Brain microvascular endothelial cell (primary cell): ENCODE results near the gene RRH.
"Not testable (repeated sequence)": the region's sequence is repeated elsewhere in the genome, so short reads cannot be mapped to it uniquely, and the experiment has no call there.

Experiments used
- DNase-seq: peaks from one replicate; pipeline ENCODE4 v3.0.0-alpha.2; 2020
- H3K27ac ChIP-seq: fragments of 250-450 bp; sonication (Bioruptor Pico); 2 replicates; pipeline ENCODE4 v1.5.1; 2020; ENCODE audit warnings: mild to moderate bottlenecking, moderate library complexity
- H3K27me3 ChIP-seq: fragments of 250-450 bp; sonication (Bioruptor Pico); replicated peaks from 2 replicates; pipeline ENCODE4 v1.5.1; 2020; ENCODE audit warnings: mild to moderate bottlenecking
- H3K36me3 ChIP-seq: fragments of 250-450 bp; sonication (Bioruptor Pico); replicated peaks from 2 replicates; pipeline ENCODE4 v1.5.1; 2020; ENCODE audit warnings: mild to moderate bottlenecking
- H3K4me3 ChIP-seq: 2 replicates; pipeline ENCODE4 v1.5.1; 2011; ENCODE audit warnings: low read depth, mild to moderate bottlenecking, control low read depth, low read length, moderate library complexity
- CTCF ChIP-seq: IDR thresholded peaks from 2 replicates; pipeline ENCODE4 v1.5.1; 2011; ENCODE audit warnings: low read depth, mild to moderate bottlenecking, moderate library complexity, low read length, control low read depth, inconsistent platforms; ENCODE audit errors: missing control alignments
- in situ Hi-C: cut with HindIII; loops from 2 replicates; pipeline ENCODE4 v1.10.0; 2017; ENCODE audit warnings: low sequenced_read_pairs, low pct_ligation_motif_present

The RRH gene

GRCh38 chr4:109848501-109848900, 20.7 kb downstream of the RRH start:
- in situ Hi-C loops, result no loop called here
- no peak for TF ChIP-seq CTCF
- no peak for DNase-seq
- Histone ChIP-seq H3K27me3 (no peaks in the 10 kb centered on the region), H3K4me3 (no peak overlapping the region), H3K36me3 (no peaks in the 10 kb centered on the region), H3K27ac (no peak overlapping the region)

- in situ Hi-C loops, result no loop called here
- Histone ChIP-seq H3K27me3 (no peaks in the 10 kb centered on the region), H3K4me3 (no peak overlapping the region), H3K36me3 (no peaks in the 10 kb centered on the region), H3K27ac (no peak overlapping the region)
- DNase-seq, result no peak
- no peak for TF ChIP-seq CTCF
These were observed 22.8 kb downstream of the RRH start for GRCh38 chr4:109850601-109851000.

- H3K4me3 ChIP-seq, in situ Hi-C loops, DNase-seq, H3K36me3 ChIP-seq, H3K27ac ChIP-seq, H3K27me3 ChIP-seq: not testable (repeated sequence)
These were observed 31.9 kb downstream of the RRH start for GRCh38 chr4:109859426-109860300.

- Histone ChIP-seq H3K4me3 (no peak overlapping the region), H3K27me3 (no peaks in the 10 kb centered on the region), H3K27ac (no peak overlapping the region), H3K36me3 (no peaks in the 10 kb centered on the region)
- TF ChIP-seq CTCF, result no peak
- no peak for DNase-seq
- in situ Hi-C loops, result no loop called here
These were observed 33.5 kb downstream of the RRH start for GRCh38 chr4:109861271-109861670.

GRCh38 chr4:109861916-109862511, 34.2 kb downstream of the RRH start:
- DNase-seq, result no peak
- no peak for TF ChIP-seq CTCF
- no peak overlapping the region for H3K4me3 ChIP-seq
- H3K36me3 ChIP-seq, result no peaks in the 10 kb centered on the region
- no peak overlapping the region for H3K27ac ChIP-seq
- no peaks in the 10 kb centered on the region for H3K27me3 ChIP-seq
- in situ Hi-C loops, result no loop called here

GRCh38 chr4:109864134-109864533, 36.4 kb downstream of the RRH start:
- in situ Hi-C loops, result no loop called here
- DNase-seq, result no peak
- TF ChIP-seq CTCF, result peak; percentile 21
- no peaks in the 10 kb centered on the region for H3K36me3 ChIP-seq
- no peak overlapping the region for H3K4me3 ChIP-seq
- no peak overlapping the region for H3K27ac ChIP-seq
- H3K27me3 ChIP-seq, result no peaks in the 10 kb centered on the region
